Endothelial cell of umbilical vein (primary cell): ENCODE results near the gene GTPBP4. TPM values are rescaled to one million over a fixed set of nuclear protein-coding genes. Genes with fewer than 3 reads are reported as not detected.

Experiments used
- BruUV-seq: library from RNA; stranded (reverse); fragments of 400-500 nt; replicated peaks from 2 replicates; lab custom pipeline; 2021; lab: Mats Ljungman, UMichigan
- CTCF ChIA-PET: fragments of 300-600, 350-600 bp; sonication (Branson Sonifier 250); formaldehyde crosslinking; loops from one replicate; lab custom pipeline; 2021; ENCODE audit warnings: antibody characterized with exemption, inconsistent platforms; lab: Charles Lee
- POLR2A ChIA-PET: fragments of 300-600, 350-600 bp; sonication (Branson Sonifier 250); formaldehyde crosslinking; loops from one replicate; lab custom pipeline; 2021; ENCODE audit warnings: antibody characterized with exemption, inconsistent platforms; lab: Charles Lee
- DNase-seq: peaks from one replicate; pipeline ENCODE4 v3.0.0-alpha.2; 2011; ENCODE audit warnings: low read depth, low spot score
- FAIRE-seq: peaks from 2 replicates; lab custom pipeline; 2011; peaks lifted over from hg19 to GRCh38; lab: Jason Lieb, UNC
- H2AFZ ChIP-seq: 2 replicates; pipeline ENCODE4 v1.6.0; 2012; ENCODE audit warnings: low read depth, low read length, control low read depth, inconsistent platforms
- H3K27ac ChIP-seq: 2 replicates; pipeline ENCODE4 v1.5.1; 2011; ENCODE audit warnings: low read depth, mild to moderate bottlenecking, control low read depth, low read length, moderate library complexity; ENCODE audit not compliant: insufficient read depth
- H3K27me3 ChIP-seq, 2 experiments: 2 replicates each; pipeline versions ENCODE4 v1.6.0 to v1.6.1; 2011; ENCODE audit warnings: low read length in 2 of 2, mixed read lengths in 1 of 2; ENCODE audit not compliant: control insufficient read depth in 2 of 2, insufficient read depth in 2 of 2
- H3K36me3 ChIP-seq, 2 experiments: 2 replicates in 1 of 2; 3 replicates in 1 of 2; pipeline ENCODE4 v1.5.1; 2011; ENCODE audit warnings: low read length in 2 of 2, mild to moderate bottlenecking in 1 of 2, moderate library complexity in 1 of 2; ENCODE audit not compliant: control insufficient read depth in 2 of 2, insufficient read depth in 2 of 2; ENCODE audit errors: extremely low read depth in 1 of 2
- H3K4me1 ChIP-seq: 3 replicates; pipeline ENCODE4 v1.5.1; 2011; ENCODE audit warnings: mild to moderate bottlenecking, low read length; ENCODE audit not compliant: control insufficient read depth, insufficient read depth; ENCODE audit errors: extremely low read depth
- H3K4me2 ChIP-seq: 2 replicates; pipeline ENCODE4 v1.6.1; 2011; ENCODE audit warnings: low read length, control low read depth, mixed read lengths; ENCODE audit not compliant: insufficient read depth
- H3K4me3 ChIP-seq, 3 experiments: fragments of 200-600 bp in 1 of 3; sonication (generic), shearing (Covaris generic) in 1 of 3; replicated peaks in 1 of 3; 2 replicates each; pipeline ENCODE4 v1.5.1; 2011 to 2016; ENCODE audit warnings: control low read depth in 3 of 3, low read length in 3 of 3, mild to moderate bottlenecking in 2 of 3, inconsistent platforms in 1 of 3, low read depth in 1 of 3, moderate library complexity in 1 of 3; ENCODE audit not compliant: insufficient read depth in 1 of 3
- H3K79me2 ChIP-seq: 2 replicates; pipeline ENCODE4 v1.6.0; 2012; ENCODE audit warnings: low read length, inconsistent platforms; ENCODE audit not compliant: control insufficient read depth, insufficient read depth
- H3K9ac ChIP-seq: replicated peaks from 2 replicates; pipeline ENCODE3; 2011; ENCODE audit warnings: low read length, control low read depth; ENCODE audit not compliant: insufficient read depth; ENCODE audit errors: extremely low read depth
- H3K9me1 ChIP-seq: replicated peaks from 3 replicates; pipeline ENCODE4 v1.6.0; 2011; ENCODE audit warnings: mild to moderate bottlenecking, low read length; ENCODE audit not compliant: control insufficient read depth, insufficient read depth; ENCODE audit errors: extremely low read depth
- H3K9me3 ChIP-seq: replicated peaks from 2 replicates; pipeline ENCODE4 v1.5.1; 2012; ENCODE audit warnings: low read length, inconsistent platforms; ENCODE audit not compliant: control insufficient read depth, insufficient read depth
- H4K20me1 ChIP-seq: replicated peaks from 2 replicates; pipeline ENCODE3; 2011; ENCODE audit warnings: mild to moderate bottlenecking, low read length; ENCODE audit not compliant: control insufficient read depth, insufficient read depth; ENCODE audit errors: extremely low read depth
- CTCF ChIP-seq, 2 donors: IDR thresholded peaks; 1 replicate in 1 of 2; 2 replicates in 1 of 2; pipeline ENCODE4 v1.5.1; 2011; ENCODE audit warnings: low read length in 2 of 2, mild to moderate bottlenecking in 2 of 2, moderate library complexity in 2 of 2, control low read depth in 1 of 2, inconsistent platforms in 1 of 2, low read depth in 1 of 2; ENCODE audit not compliant: insufficient read depth in 1 of 2; ENCODE audit errors: extremely low read depth in 1 of 2
- EZH2 ChIP-seq: IDR thresholded peaks from 2 replicates; pipeline ENCODE4 v1.6.1; 2012; ENCODE audit warnings: borderline replicate concordance, low read depth, mild to moderate bottlenecking, moderate library complexity, low read length, inconsistent platforms; ENCODE audit not compliant: severe bottlenecking
- FOS ChIP-seq: IDR thresholded peaks from 2 replicates; pipeline ENCODE4 v1.6.1; 2011; ENCODE audit warnings: mild to moderate bottlenecking, low read length, moderate library complexity, borderline replicate concordance; ENCODE audit not compliant: insufficient read depth
- GATA2 ChIP-seq: IDR thresholded peaks from 2 replicates; pipeline ENCODE4 v1.7.0; 2011; ENCODE audit warnings: low read depth, mild to moderate bottlenecking, moderate library complexity, mixed read lengths, low read length; ENCODE audit not compliant: insufficient read length, insufficient read depth
- JUN ChIP-seq: IDR thresholded peaks from 2 replicates; pipeline ENCODE4 v1.6.1; 2011; ENCODE audit warnings: borderline replicate concordance, low read depth; ENCODE audit not compliant: insufficient read length, insufficient read depth
- MAX ChIP-seq: IDR thresholded peaks from 2 replicates; pipeline ENCODE4 v1.6.1; 2011; ENCODE audit not compliant: insufficient read depth, insufficient read length
- MYC ChIP-seq: IDR thresholded peaks from one replicate; pipeline ENCODE4 v1.6.1; 2011; ENCODE audit warnings: mild to moderate bottlenecking, low read depth, low read length
- POLR2A ChIP-seq: IDR thresholded peaks from 2 replicates; pipeline ENCODE4 v1.6.1; 2012; ENCODE audit warnings: low read depth, mild to moderate bottlenecking, control low read depth, low read length
- POLR2AphosphoS5 ChIP-seq: IDR thresholded peaks from 2 replicates; pipeline ENCODE4 v1.6.1; 2012; ENCODE audit warnings: low read depth, mild to moderate bottlenecking, control low read depth, low read length, moderate library complexity; ENCODE audit not compliant: insufficient read depth
- dilution Hi-C: fragments of 300-500 bp; cut with MboI; formaldehyde crosslinking; loops from one replicate; pipeline ENCODE4 v1.15.0; 2019; ENCODE audit warnings: low sequenced_read_pairs; ENCODE audit not compliant: extremely low pct_ligation_motif_present
- intact Hi-C: fragments of 100-400 bp; cut with micrococcal nuclease; formaldehyde crosslinking; loops from one replicate; pipeline ENCODE4 v1.10.0; 2022
- polyA plus RNA-seq, 4 experiments: library from polyadenylated mRNA; depleted of rRNA in 3 of 4; stranded (reverse) in 3 of 4; unstranded in 1 of 4; fragments of >200 nt; gene quantifications; 2 replicates each; pipeline versions ENCODE4 v1.2.1 to v1.2.3, GENCODE V29; 2011 to 2012; ENCODE audit warnings: missing spikeins in 1 of 4
- total RNA-seq: library from RNA; stranded (reverse); gene quantifications from 2 replicates; pipeline ENCODE4 v1.2.3, GENCODE V29; 2021

Gene GTPBP4
- total and polyA plus RNA-seq, 2 donors (not counting 3 experiments of a cell fraction or from before 2014, with no cell fraction given), result 12.4 to 69.3 TPM

GRCh38 chr10:1025683-1026082 is 37.4 kb downstream of the GTPBP4 start, which contains the start of gene IDI2:
Gene IDI2, minus strand, starts transcription at chr10:1025859. Its CDS starts 1,136 bp downstream, at chr10:1024723.
- dilution Hi-C loops (no loop called here), intact Hi-C loops (no loop called here)
- H4K20me1 ChIP-seq, result no peaks in the 10 kb centered on the region
- H3K27ac ChIP-seq, result no peak within 1 kb of the TSS
- TF ChIP-seq EZH2 (no peak), GATA2 (no peak), MAX (no peak)
- ChIA-PET CTCF (interaction anchor here (1.4 kb wide), 1 partner anchor 48 kb away, joined by 3 read pairs; no protein-coding TSS in a partner anchor), POLR2A (no interaction called here)
- no peaks in the 10 kb centered on the region for H3K4me1 ChIP-seq
- no peaks in the 10 kb centered on the region for H3K9me3 ChIP-seq
- no peaks in the 10 kb centered on the region for H3K36me3 ChIP-seq
- DNase-seq (no peak), FAIRE-seq (no peak)
- H3K27me3 ChIP-seq, result no peaks in the 10 kb centered on the region
- H3K9me1 ChIP-seq, result no peaks in the 10 kb centered on the region
- H2AFZ ChIP-seq, result no peak within 1 kb of the TSS
- H3K4me2 ChIP-seq, result no peak within 1 kb of the TSS
- H3K79me2 ChIP-seq, result no peaks in the 10 kb centered on the region
- H3K4me3 ChIP-seq, result no peak within 1 kb of the TSS
- no TSS peak for BruUV-seq
- no peak within 1 kb of the TSS for H3K9ac ChIP-seq

- no TSS peak for BruUV-seq
These were observed 38.3 kb downstream of the GTPBP4 start for GRCh38 chr10:1026578-1026977.

More at GRCh38 chr10:1026578-1026977, 38.3 kb downstream of the GTPBP4 start:
- H2AFZ ChIP-seq, result no peak overlapping the region
- ChIA-PET CTCF (interaction anchor here (1.4 to 1.8 kb wide), 2 partner anchors 9 to 47 kb away, joined by 3 to 6 read pairs; no protein-coding TSS in a partner anchor), POLR2A (no interaction called here)
- no peak overlapping the region for H3K27ac ChIP-seq
- no peak overlapping the region for H3K4me2 ChIP-seq
- no peaks in the 10 kb centered on the region for H3K9me1 ChIP-seq
- TF ChIP-seq EZH2, result no peak
- TF ChIP-seq CTCF (IDR thresholded peaks at IDR 0.05; ENCODE audit: extremely low read depth in 1 of 2, insufficient read depth in 1 of 2, low read depth in 1 of 2, low read length in 2 of 2), result no peak
- TF ChIP-seq MYC, result no peak
- no peak for TF ChIP-seq POLR2AphosphoS5
- no peak for TF ChIP-seq JUN
- no peak for TF ChIP-seq FOS
- no peak for TF ChIP-seq GATA2
- no peak for TF ChIP-seq POLR2A
- TF ChIP-seq MAX, result no peak
- FAIRE-seq (no peak), DNase-seq (no peak)
- no peaks in the 10 kb centered on the region for H3K9me3 ChIP-seq
- H3K4me1 ChIP-seq, result no peaks in the 10 kb centered on the region
- H3K27me3 ChIP-seq, result no peaks in the 10 kb centered on the region
- no peak overlapping the region for H3K9ac ChIP-seq
- H3K4me3 ChIP-seq, result no peak overlapping the region
- H4K20me1 ChIP-seq, result no peaks in the 10 kb centered on the region
- H3K36me3 ChIP-seq, result no peaks in the 10 kb centered on the region
- H3K79me2 ChIP-seq, result no peaks in the 10 kb centered on the region
- dilution Hi-C loops, result no loop called here
- intact Hi-C loops, result no loop called here
